Nephron (organoid): ENCODE data around the gene CTNNA3.

ENCODE experiments used
- H3K27ac Mint-ChIP-seq, 3 experiments: 2 replicates each; pipeline ENCODE4 v1.8.0; 2020; ENCODE audit warnings: mixed read lengths in 3 of 3, mild to moderate bottlenecking in 2 of 3, moderate library complexity in 1 of 3
- H3K27me3 Mint-ChIP-seq: 2 replicates; pipeline ENCODE4 v1.8.0; 2021; ENCODE audit warnings: low read depth, mild to moderate bottlenecking, moderate library complexity, mixed read lengths
- H3K36me3 Mint-ChIP-seq: 2 replicates; pipeline ENCODE4 v1.8.0; 2020; ENCODE audit warnings: low read depth, mixed read lengths
- H3K4me1 Mint-ChIP-seq: 2 replicates; pipeline ENCODE4 v1.8.0; 2020; ENCODE audit warnings: mixed read lengths
- H3K4me3 Mint-ChIP-seq, 3 experiments: 2 replicates each; pipeline ENCODE4 v1.8.0; 2020; ENCODE audit warnings: mild to moderate bottlenecking in 3 of 3, mixed read lengths in 3 of 3, moderate library complexity in 2 of 3
- H3K9me3 Mint-ChIP-seq: 2 replicates; pipeline ENCODE4 v1.8.0; 2020; ENCODE audit warnings: mixed read lengths
- TF ChIP-seq, protein P1 (sequence below), 3 experiments: fragments of 200-600 bp; sonication (generic); IDR thresholded peaks; one replicate each; pipeline ENCODE4 v1.5.0; 2021; ENCODE audit warnings: antibody characterized with exemption in 3 of 3; ENCODE audit not compliant: unreplicated experiment in 3 of 3

Gene CTNNA3

DNA sequence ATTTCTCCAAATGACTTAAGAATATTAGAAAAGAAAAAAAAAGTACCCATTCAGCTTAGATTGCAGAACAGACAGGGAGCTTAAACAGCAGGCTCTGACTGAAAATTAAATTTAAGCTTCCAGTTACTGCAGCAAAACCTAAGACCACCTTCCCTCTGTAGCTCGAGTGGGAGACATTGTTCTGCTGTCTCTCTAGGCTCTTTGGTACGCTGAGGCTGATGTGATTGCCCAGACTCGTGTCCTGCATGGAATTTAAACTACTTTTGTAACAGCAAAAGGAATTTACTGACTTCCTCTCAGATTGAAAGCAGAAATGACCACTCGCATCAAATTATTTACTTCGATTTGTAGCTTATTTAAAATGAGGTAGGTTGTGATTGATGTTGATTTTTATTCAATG, 645.6 kb downstream of the CTNNA3 start:
- no peak overlapping the region for H3K4me3 Mint-ChIP-seq
- H3K36me3 Mint-ChIP-seq: no peaks in the 10 kb centered on the region
- H3K9me3 Mint-ChIP-seq: no peaks in the 10 kb centered on the region
- H3K27me3 Mint-ChIP-seq: peaks cover 4% of the 10 kb centered on the region
- no peak overlapping the region for H3K27ac Mint-ChIP-seq
- TF ChIP-seq, protein P1, sequence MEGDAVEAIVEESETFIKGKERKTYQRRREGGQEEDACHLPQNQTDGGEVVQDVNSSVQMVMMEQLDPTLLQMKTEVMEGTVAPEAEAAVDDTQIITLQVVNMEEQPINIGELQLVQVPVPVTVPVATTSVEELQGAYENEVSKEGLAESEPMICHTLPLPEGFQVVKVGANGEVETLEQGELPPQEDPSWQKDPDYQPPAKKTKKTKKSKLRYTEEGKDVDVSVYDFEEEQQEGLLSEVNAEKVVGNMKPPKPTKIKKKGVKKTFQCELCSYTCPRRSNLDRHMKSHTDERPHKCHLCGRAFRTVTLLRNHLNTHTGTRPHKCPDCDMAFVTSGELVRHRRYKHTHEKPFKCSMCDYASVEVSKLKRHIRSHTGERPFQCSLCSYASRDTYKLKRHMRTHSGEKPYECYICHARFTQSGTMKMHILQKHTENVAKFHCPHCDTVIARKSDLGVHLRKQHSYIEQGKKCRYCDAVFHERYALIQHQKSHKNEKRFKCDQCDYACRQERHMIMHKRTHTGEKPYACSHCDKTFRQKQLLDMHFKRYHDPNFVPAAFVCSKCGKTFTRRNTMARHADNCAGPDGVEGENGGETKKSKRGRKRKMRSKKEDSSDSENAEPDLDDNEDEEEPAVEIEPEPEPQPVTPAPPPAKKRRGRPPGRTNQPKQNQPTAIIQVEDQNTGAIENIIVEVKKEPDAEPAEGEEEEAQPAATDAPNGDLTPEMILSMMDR (IDR thresholded peaks at IDR 0.05; ENCODE audit: unreplicated experiment in 3 of 3): no peak
- H3K4me1 Mint-ChIP-seq: peaks cover 5% of the 10 kb centered on the region

DNA sequence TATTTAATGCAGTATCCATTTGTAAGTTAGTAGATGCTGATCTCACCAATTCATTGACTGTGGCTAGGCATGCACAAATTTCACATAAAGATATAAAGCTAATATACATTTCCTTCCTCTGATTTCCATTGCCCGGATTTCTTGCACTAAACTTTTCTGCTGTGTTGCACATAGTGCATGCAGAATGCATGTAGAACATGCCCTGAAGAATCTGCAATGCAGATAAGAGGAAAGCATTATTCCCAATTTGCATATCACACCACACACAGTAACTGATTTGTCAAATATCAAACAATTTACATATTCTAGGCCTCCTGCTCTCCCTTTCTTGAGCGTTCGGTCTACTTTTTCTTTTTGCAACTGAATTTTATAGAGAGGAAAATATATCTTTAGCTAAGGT, 646.0 kb downstream of the CTNNA3 start:
- Mint-ChIP-seq H3K9me3 (no peaks in the 10 kb centered on the region), H3K27me3 (peaks cover under 1% of the 10 kb centered on the region), H3K4me3 (no peak overlapping the region), H3K36me3 (no peaks in the 10 kb centered on the region), H3K4me1 (peaks cover 5% of the 10 kb centered on the region), H3K27ac (no peak overlapping the region)
- TF ChIP-seq, protein P1 (IDR thresholded peaks at IDR 0.05; ENCODE audit: unreplicated experiment in 3 of 3): no peak

DNA sequence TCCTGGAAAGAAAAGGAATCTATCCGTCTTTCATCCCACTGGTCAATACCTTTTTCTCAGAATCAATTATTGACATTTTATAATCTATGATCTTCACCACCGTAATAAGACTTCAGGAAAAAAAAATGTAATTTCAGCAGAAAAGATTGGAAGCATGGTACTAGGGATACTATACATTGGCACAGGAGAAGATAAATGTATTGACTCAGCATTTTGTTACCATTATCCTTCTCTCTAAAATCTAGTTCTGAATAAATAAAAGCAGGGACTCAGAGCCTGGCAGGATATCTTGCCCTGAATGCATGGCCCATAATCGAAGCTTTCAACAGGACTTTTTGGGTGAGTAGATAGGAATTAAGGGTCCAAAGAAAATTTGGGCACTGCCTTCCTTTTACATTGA, 649.5 kb downstream of the CTNNA3 start:
- Mint-ChIP-seq H3K4me3 (no peak overlapping the region), H3K27ac (no peak overlapping the region), H3K9me3 (no peaks in the 10 kb centered on the region), H3K27me3 (no peaks in the 10 kb centered on the region), H3K4me1 (peaks cover 5% of the 10 kb centered on the region), H3K36me3 (no peaks in the 10 kb centered on the region)
- TF ChIP-seq, protein P1 (IDR thresholded peaks at IDR 0.05; ENCODE audit: unreplicated experiment in 3 of 3): no peak

DNA sequence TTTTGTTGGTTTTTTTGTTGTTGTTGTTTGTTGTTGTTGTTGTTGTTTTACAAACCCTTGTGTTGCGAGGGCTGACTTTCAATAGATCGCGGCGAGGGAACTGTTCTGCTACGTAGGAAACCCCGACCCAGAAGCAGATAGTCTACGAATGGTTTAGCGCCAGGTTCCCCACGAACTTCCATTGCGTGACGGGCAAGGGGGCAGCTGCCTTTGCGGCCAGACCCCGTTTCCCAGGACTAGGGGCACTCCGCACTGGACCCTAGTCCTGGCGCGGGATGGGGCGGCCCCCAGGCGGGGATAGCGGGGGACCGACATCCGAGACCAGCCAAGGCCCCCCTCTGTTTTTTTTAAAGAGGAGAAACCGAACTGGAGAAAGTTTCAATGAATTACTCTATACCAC, 650.6 kb downstream of the CTNNA3 start:
- Mint-ChIP-seq H3K4me1 (peaks cover 5% of the 10 kb centered on the region), H3K27ac (no peak overlapping the region), H3K4me3 (no peak overlapping the region), H3K9me3 (no peaks in the 10 kb centered on the region), H3K36me3 (no peaks in the 10 kb centered on the region), H3K27me3 (no peaks in the 10 kb centered on the region)
- TF ChIP-seq, protein P1 (IDR thresholded peaks at IDR 0.05; ENCODE audit: unreplicated experiment in 3 of 3): no peak

DNA sequence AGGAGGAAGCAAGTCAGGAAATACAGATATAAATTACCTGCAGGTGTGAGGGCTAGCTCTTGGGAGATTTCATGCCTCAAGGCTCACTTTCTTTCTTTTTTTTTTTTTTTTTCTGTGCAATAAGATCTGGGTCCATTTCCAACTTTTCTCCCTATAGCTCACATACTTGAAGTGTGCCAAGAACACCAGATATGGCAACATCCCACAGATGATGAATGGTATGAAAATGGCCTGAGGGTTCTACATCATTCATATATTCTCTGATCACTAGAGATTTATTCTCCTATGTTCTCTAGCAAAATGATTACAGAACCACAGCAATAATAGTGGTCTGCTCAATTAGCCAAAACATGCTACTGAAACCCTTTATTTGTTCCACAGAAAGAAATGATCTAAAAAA, 653.0 kb downstream of the CTNNA3 start:
- H3K4me1 Mint-ChIP-seq: peaks cover 5% of the 10 kb centered on the region
- H3K9me3 Mint-ChIP-seq: no peaks in the 10 kb centered on the region
- H3K36me3 Mint-ChIP-seq: no peaks in the 10 kb centered on the region
- no peak overlapping the region for H3K4me3 Mint-ChIP-seq
- no peaks in the 10 kb centered on the region for H3K27me3 Mint-ChIP-seq
- TF ChIP-seq, protein P1 (IDR thresholded peaks at IDR 0.05; ENCODE audit: unreplicated experiment in 3 of 3): no peak
- H3K27ac Mint-ChIP-seq: no peak overlapping the region

DNA sequence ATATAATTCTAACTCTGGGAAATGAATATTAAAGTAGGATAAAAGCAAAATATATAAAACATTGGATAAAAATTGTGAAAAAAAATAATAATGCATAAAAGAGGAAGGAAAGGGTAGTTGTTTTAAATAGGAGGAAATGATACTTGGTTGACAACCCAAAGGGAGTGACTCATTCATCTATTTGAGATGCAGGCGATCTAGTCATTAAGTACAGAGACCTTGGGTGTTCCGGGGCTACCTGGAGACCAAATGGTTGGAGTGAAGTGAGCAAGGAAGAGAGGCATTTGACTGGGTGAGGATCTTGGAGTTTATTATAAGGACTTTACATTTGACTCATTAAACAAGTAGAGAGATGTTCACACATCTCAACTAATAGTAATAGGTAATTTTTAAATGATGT, 659.2 kb downstream of the CTNNA3 start:
- H3K9me3 Mint-ChIP-seq: no peaks in the 10 kb centered on the region
- H3K27ac Mint-ChIP-seq: no peak overlapping the region
- TF ChIP-seq, protein P1 (IDR thresholded peaks at IDR 0.05; ENCODE audit: unreplicated experiment in 3 of 3): no peak
- no peaks in the 10 kb centered on the region for H3K36me3 Mint-ChIP-seq
- H3K4me3 Mint-ChIP-seq: no peak overlapping the region
- no peaks in the 10 kb centered on the region for H3K27me3 Mint-ChIP-seq
- no peaks in the 10 kb centered on the region for H3K4me1 Mint-ChIP-seq
